Dermis blood vessel endothelial cell (primary cell): Measurements from ENCODE around the gene NPHP4. TPM values are rescaled to one million over a fixed set of nuclear protein-coding genes. Genes with fewer than 3 reads are reported as not detected.

Source experiments
- DNase-seq: peaks from one replicate; pipeline ENCODE4 v3.0.0; 2010
- total RNA-seq: library from RNA; depleted of rRNA; stranded (reverse); fragments of >200 nt; gene quantifications from 2 replicates; pipeline ENCODE4 v1.2.3, GENCODE V29; 2014

The NPHP4 gene
- total RNA-seq, 1 donor from 2014 or later, result 5.1 TPM

GRCh38 chr1:6003568-6004411, 11.6 kb upstream of the NPHP4 start:
- DNase-seq, result no peak

GRCh38 chr1:6002714-6003501, 10.7 kb upstream of the NPHP4 start:
- DNase-seq, result no peak

- DNase-seq, result no peak
These were observed 9.9 kb upstream of the NPHP4 start for GRCh38 chr1:6001992-6002576.

GRCh38 chr1:6000444-6001288, 8.4 kb upstream of the NPHP4 start:
- DNase-seq, result no peak

GRCh38 chr1:5999711-6000443, 7.7 kb upstream of the NPHP4 start:
- DNase-seq, result no peak

GRCh38 chr1:5998906-5999301, 6.7 kb upstream of the NPHP4 start:
- DNase-seq, result no peak

GRCh38 chr1:5998051-5998905, 6.1 kb upstream of the NPHP4 start:
- DNase-seq, result no peak

- DNase-seq, result no peak
These were observed 5.1 kb upstream of the NPHP4 start for GRCh38 chr1:5997316-5997715.

- no peak for DNase-seq
These were observed 4.5 kb upstream of the NPHP4 start for GRCh38 chr1:5996641-5997270.

- DNase-seq, result no peak
These were observed 3.8 kb upstream of the NPHP4 start for GRCh38 chr1:5995871-5996630.

GRCh38 chr1:5994713-5995621, 2.7 kb upstream of the NPHP4 start:
- DNase-seq, result no peak

- no peak for DNase-seq
These were observed 1.6 kb upstream of the NPHP4 start for GRCh38 chr1:5993556-5994491.

- DNase-seq, result no peak
These were observed 760 bp upstream of the NPHP4 start for GRCh38 chr1:5992814-5993555.

GRCh38 chr1:5991381-5992025, 722 bp downstream of the NPHP4 start:
- DNase-seq, result peak; percentile 42

- no peak for DNase-seq
These were observed 1.3 kb downstream of the NPHP4 start for GRCh38 chr1:5990913-5991312.

- DNase-seq, result no peak
These were observed 2.4 kb downstream of the NPHP4 start for GRCh38 chr1:5989731-5990271.
